GM10266 (cell line): ENCODE measurements around the gene SCLY.
A peak's percentile ranks its signal among the peaks of the same experiment; 100 is the strongest.

Source experiments
- DNase-seq: peaks from one replicate; pipeline ENCODE4 v3.0.0; 2012; ENCODE audit errors: extremely low spot score
- TF ChIP-seq, protein P1 (sequence below): IDR thresholded peaks from 2 replicates; pipeline ENCODE4 v1.5.1; 2012; ENCODE audit warnings: mild to moderate bottlenecking, low read depth; ENCODE audit not compliant: control insufficient read depth, insufficient read depth; ENCODE audit errors: missing control alignments

Gene SCLY

GRCh38 chr2:238060542-238061314, at the start of gene SCLY:
SCLY (plus strand) TSS chr2:238061001; CDS start chr2:238061055, 54 bp downstream.
- DNase-seq = peak; percentile 100
- TF ChIP-seq, protein P1, sequence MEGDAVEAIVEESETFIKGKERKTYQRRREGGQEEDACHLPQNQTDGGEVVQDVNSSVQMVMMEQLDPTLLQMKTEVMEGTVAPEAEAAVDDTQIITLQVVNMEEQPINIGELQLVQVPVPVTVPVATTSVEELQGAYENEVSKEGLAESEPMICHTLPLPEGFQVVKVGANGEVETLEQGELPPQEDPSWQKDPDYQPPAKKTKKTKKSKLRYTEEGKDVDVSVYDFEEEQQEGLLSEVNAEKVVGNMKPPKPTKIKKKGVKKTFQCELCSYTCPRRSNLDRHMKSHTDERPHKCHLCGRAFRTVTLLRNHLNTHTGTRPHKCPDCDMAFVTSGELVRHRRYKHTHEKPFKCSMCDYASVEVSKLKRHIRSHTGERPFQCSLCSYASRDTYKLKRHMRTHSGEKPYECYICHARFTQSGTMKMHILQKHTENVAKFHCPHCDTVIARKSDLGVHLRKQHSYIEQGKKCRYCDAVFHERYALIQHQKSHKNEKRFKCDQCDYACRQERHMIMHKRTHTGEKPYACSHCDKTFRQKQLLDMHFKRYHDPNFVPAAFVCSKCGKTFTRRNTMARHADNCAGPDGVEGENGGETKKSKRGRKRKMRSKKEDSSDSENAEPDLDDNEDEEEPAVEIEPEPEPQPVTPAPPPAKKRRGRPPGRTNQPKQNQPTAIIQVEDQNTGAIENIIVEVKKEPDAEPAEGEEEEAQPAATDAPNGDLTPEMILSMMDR = no peak

GRCh38 chr2:238013806-238014205, 47.0 kb upstream of the SCLY start:
- DNase-seq = no peak

GRCh38 chr2:238015705-238016104, 45.1 kb upstream of the SCLY start:
- no peak for DNase-seq
- TF ChIP-seq, protein P1 = peak; percentile 27

More at GRCh38 chr2:238013806-238014205, 47.0 kb upstream of the SCLY start:
- TF ChIP-seq, protein P1 = no peak

DNA sequence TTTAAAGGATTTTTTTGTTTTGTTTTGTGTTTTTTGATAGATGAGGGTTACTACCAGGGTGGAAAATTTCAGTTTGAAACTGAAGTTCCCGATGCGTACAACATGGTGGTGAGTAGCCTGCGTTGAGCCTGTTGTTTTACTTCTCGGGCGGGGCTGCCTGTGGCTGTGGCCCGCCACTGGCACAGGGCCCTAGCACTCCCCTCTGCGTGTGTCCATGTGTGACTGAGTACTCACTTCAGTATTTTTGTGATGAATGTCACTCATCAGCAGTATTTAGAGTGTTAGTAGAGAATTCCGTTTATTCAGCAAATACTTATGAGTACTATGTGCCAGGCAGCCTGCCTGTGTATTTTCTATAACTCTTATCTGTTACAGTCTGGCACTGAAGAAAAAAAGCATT, 44.3 kb upstream of the SCLY start:
- no peak for DNase-seq
- TF ChIP-seq, protein P1 = no peak

GRCh38 chr2:238019962-238020361, 40.8 kb upstream of the SCLY start:
- DNase-seq = no peak
- TF ChIP-seq, protein P1 = no peak

DNA sequence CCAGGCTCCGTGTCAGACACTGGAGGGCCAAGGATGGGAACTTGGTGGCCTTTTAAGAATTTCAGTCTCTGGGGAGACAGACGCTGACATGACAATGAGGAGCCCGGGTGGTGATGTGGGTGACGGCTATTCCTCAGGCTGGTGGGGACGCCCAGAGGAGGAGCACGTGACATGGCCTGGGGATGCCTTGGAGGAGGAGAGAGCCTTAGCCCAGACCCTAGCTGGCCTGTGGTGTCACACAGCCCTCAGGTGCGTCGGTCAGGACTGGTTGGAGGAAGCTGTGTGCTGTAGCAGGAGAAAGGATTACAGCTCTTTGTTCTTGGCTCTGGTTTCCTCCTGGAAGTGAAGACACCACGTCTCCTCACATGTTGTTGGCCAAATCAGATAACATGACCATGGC, 40.0 kb upstream of the SCLY start:
- TF ChIP-seq, protein P1 = no peak
- no peak for DNase-seq

- no peak for DNase-seq
- TF ChIP-seq, protein P1 = no peak
Measured at GRCh38 chr2:238021327-238021726, 39.5 kb upstream of the SCLY start.
